NK-92 (cell line): ENCODE measurements around the gene FAR1.
"Not testable (repeated sequence)": the region's sequence is repeated elsewhere in the genome, so short reads cannot be mapped to it uniquely, and the experiment has no call there.

Experiments used
- DNase-seq: peaks from one replicate; lab custom pipeline; 2025; ENCODE audit not compliant: unreplicated experiment; lab: John Stamatoyannopoulos, UW

The FAR1 gene

GRCh38 chr11:13702071-13702470 is 33.6 kb downstream of the FAR1 start:
- no peak for DNase-seq

GRCh38 chr11:13705710-13706109 is 37.2 kb downstream of the FAR1 start:
- no peak for DNase-seq

- DNase-seq = no peak
Measured at GRCh38 chr11:13713982-13714381, 45.5 kb downstream of the FAR1 start.

- no peak for DNase-seq
Measured at GRCh38 chr11:13717331-13717730, 48.9 kb downstream of the FAR1 start.

GRCh38 chr11:13718394-13718793 is 49.9 kb downstream of the FAR1 start:
- DNase-seq = no peak

- no peak for DNase-seq
Measured at GRCh38 chr11:13720940-13721339, 52.5 kb downstream of the FAR1 start.

GRCh38 chr11:13721760-13722159 is 53.3 kb downstream of the FAR1 start:
- no peak for DNase-seq

GRCh38 chr11:13726456-13726855 is 58.0 kb downstream of the FAR1 start:
- no peak for DNase-seq

- DNase-seq = no peak
Measured at GRCh38 chr11:13728076-13728475, 59.6 kb downstream of the FAR1 start.

GRCh38 chr11:13734530-13734929 is 66.1 kb downstream of the FAR1 start:
- no peak for DNase-seq

GRCh38 chr11:13745165-13745564 is 76.7 kb downstream of the FAR1 start:
- no peak for DNase-seq

- not testable (repeated sequence) for DNase-seq
Measured at GRCh38 chr11:13753316-13753715, 84.8 kb downstream of the FAR1 start.

- DNase-seq = no peak
Measured at GRCh38 chr11:13759050-13759449, 90.6 kb downstream of the FAR1 start.

- DNase-seq = no peak
Measured at GRCh38 chr11:13760115-13760514, 91.6 kb downstream of the FAR1 start.

- DNase-seq = no peak
Measured at GRCh38 chr11:13761250-13761649, 92.8 kb downstream of the FAR1 start.

- DNase-seq = no peak
Measured at GRCh38 chr11:13761716-13762115, 93.2 kb downstream of the FAR1 start.

GRCh38 chr11:13762718-13763117 is 94.2 kb downstream of the FAR1 start:
- no peak for DNase-seq

- DNase-seq = no peak
Measured at GRCh38 chr11:13763341-13763740, 94.9 kb downstream of the FAR1 start.

GRCh38 chr11:13765886-13766285 is 97.4 kb downstream of the FAR1 start:
- no peak for DNase-seq

GRCh38 chr11:13767471-13767870 is 99.0 kb downstream of the FAR1 start:
- no peak for DNase-seq

- DNase-seq = no peak
Measured at GRCh38 chr11:13769188-13769587, 100.7 kb downstream of the FAR1 start.

GRCh38 chr11:13771151-13771550 is 102.7 kb downstream of the FAR1 start:
- no peak for DNase-seq

GRCh38 chr11:13772223-13773046 is 104.0 kb downstream of the FAR1 start:
- DNase-seq = no peak
